ENCODE data around the gene GZMA. TPM values are rescaled to one million over a fixed set of nuclear protein-coding genes. Genes with fewer than 3 reads are reported as not detected.
"Not testable (repeated sequence)": the region's sequence is repeated elsewhere in the genome, so short reads cannot be mapped to it uniquely, and the experiment has no call there.

Gene GZMA
- total RNA-seq, 1 donor from 2014 or later, result 0.62 TPM

DNA sequence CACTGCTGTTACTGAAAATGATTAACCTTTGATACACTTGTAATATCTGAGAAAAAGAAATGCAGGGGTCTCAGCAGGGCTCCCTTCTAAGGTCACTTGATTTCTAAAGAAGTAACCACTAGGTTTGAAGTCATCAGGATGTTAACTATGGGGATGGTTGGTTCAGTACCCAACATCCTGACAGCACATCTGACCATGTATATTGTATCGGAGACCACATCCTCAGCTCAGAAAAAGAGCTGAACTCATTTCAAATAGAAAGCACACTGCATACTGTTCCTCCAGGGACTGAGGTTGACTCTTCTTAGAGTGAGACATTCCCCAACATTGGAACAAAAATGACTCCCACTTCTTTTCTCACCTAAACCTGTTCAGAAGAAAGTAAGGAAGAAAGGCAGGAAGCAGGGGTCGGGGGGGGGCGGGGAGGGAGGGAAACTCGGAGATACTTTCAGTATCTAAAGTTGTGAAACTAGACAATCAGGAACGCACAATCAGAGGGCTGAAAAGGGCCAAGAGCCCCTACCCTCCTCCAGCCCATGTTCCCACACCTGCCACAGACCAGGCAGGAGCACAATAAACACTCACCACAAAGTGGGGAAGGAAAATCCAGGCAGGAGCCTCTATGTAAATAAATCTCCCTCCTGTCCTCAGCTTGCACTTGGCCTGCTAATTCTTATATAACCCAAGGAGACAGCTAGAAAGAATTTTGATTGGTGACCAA is 730 bp upstream of the GZMA start:
- Mint-ChIP-seq H3K27me3 (ENCODE audit: unreplicated experiment) (peaks cover 5% of the 10 kb centered on the region), H3K4me1 (ENCODE audit: unreplicated experiment) (peaks cover 20% of the 10 kb centered on the region), H3K36me3 (ENCODE audit: low read depth, unreplicated experiment) (no peaks in the 10 kb centered on the region), H3K4me3 (ENCODE audit: unreplicated experiment) (no peak overlapping the region), H3K27ac (ENCODE audit: unreplicated experiment) (no peak overlapping the region), H3K9me3 (ENCODE audit: unreplicated experiment) (no peaks in the 10 kb centered on the region)
- TF ChIP-seq, protein P1, sequence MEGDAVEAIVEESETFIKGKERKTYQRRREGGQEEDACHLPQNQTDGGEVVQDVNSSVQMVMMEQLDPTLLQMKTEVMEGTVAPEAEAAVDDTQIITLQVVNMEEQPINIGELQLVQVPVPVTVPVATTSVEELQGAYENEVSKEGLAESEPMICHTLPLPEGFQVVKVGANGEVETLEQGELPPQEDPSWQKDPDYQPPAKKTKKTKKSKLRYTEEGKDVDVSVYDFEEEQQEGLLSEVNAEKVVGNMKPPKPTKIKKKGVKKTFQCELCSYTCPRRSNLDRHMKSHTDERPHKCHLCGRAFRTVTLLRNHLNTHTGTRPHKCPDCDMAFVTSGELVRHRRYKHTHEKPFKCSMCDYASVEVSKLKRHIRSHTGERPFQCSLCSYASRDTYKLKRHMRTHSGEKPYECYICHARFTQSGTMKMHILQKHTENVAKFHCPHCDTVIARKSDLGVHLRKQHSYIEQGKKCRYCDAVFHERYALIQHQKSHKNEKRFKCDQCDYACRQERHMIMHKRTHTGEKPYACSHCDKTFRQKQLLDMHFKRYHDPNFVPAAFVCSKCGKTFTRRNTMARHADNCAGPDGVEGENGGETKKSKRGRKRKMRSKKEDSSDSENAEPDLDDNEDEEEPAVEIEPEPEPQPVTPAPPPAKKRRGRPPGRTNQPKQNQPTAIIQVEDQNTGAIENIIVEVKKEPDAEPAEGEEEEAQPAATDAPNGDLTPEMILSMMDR (IDR thresholded peaks at IDR 0.05; ENCODE audit: unreplicated experiment), result no peak
- DNase-seq (ENCODE audit: low spot score), result no peak

DNA sequence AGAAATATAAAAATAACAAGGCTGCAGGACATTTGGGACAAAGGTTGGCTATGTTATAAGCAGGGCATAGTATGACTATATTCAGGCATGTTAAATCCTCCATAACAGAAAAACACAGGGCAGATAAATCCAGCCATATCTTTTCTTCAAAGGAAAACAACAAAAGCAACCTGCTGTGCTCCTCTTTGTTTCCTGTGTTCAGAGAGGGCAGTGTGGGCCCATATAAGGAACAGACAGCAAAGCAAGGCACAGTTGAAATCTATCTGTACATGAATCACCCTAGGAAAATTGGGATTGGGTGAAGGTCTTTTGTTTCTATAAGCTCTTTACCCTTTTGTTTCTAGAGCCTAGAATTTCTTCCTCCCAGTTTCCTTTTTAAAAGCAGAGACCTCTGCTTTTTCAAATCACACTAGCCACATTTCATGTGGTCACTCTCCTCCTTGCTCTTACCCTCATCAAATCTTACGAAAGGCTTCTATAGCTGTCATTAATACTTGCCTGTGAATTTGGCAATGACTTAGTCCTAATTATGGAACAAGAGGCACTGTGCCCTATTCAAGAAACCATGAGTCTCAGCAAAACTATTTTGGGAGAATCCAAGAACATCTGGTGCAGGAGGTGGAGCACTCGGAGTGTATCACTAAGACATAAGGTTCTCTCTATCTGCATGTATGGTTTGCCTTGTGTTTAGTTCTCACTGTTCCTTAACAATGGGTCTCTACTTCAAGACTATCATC is 1.8 kb downstream of the GZMA start:
- Mint-ChIP-seq H3K4me1 (ENCODE audit: unreplicated experiment) (peaks cover 20% of the 10 kb centered on the region), H3K27ac (ENCODE audit: unreplicated experiment) (no peak overlapping the region), H3K36me3 (ENCODE audit: low read depth, unreplicated experiment) (no peaks in the 10 kb centered on the region), H3K4me3 (ENCODE audit: unreplicated experiment) (no peak overlapping the region), H3K9me3 (ENCODE audit: unreplicated experiment) (no peaks in the 10 kb centered on the region), H3K27me3 (ENCODE audit: unreplicated experiment) (peaks cover 2% of the 10 kb centered on the region)
- no peak for DNase-seq (ENCODE audit: low spot score)
- TF ChIP-seq, protein P1 (IDR thresholded peaks at IDR 0.05; ENCODE audit: unreplicated experiment), result no peak

DNA sequence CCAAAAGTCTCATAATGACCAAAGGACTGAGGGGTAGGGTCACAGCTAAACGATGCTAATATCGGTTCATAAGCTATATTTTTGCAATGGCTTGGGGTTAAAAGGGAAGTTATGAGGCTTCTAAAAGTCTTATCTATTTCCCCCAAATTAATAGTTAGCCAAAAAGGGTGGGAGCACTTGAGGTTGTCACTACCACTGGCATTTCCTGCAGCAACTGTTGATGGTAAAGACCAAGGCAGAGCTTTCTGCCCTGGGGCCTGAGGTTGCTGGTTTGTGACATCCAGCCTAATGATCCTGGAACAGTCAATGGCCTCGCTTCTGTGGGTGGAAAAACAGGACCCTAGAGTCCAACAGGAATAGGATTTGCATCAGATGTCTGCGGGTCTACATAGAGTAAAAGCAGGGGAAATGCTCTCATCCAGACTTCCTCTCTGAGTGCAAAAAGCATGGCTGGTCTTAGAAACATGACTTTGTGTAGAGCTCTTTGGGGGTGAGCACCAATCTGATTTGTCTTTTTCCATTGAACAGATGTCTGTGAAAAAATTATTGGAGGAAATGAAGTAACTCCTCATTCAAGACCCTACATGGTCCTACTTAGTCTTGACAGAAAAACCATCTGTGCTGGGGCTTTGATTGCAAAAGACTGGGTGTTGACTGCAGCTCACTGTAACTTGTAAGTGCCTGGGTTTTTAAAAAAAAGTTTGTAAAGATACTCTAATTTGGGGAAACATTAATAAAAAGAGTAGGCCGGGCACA is 2.7 kb downstream of the GZMA start:
- peaks cover 25% of the 10 kb centered on the region for H3K4me1 Mint-ChIP-seq (ENCODE audit: unreplicated experiment)
- H3K36me3 Mint-ChIP-seq (ENCODE audit: low read depth, unreplicated experiment), result no peaks in the 10 kb centered on the region
- no peak overlapping the region for H3K4me3 Mint-ChIP-seq (ENCODE audit: unreplicated experiment)
- no peak overlapping the region for H3K27ac Mint-ChIP-seq (ENCODE audit: unreplicated experiment)
- no peak for DNase-seq (ENCODE audit: low spot score)
- no peaks in the 10 kb centered on the region for H3K9me3 Mint-ChIP-seq (ENCODE audit: unreplicated experiment)
- peaks cover 2% of the 10 kb centered on the region for H3K27me3 Mint-ChIP-seq (ENCODE audit: unreplicated experiment)
- TF ChIP-seq, protein P1 (IDR thresholded peaks at IDR 0.05; ENCODE audit: unreplicated experiment), result no peak

DNA sequence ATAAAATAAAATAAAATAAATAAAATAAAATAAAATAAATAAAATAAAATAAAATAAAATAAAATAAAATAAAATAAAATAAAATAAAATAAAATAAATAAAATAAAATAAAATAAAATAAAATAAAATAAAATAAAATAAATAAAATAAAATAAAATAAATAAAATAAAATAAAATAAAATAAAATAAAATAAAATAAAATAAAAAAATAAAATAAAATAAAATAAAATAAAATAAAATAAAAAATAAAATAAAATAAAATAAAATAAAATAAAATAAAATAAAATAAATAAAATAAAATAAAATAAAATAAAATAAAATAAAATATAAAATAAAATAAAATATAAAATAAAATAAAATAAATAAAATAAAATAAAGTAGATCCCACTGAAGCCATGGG is 3.5 kb downstream of the GZMA start:
- H3K4me3 Mint-ChIP-seq (ENCODE audit: unreplicated experiment); DNase-seq (ENCODE audit: low spot score); H3K27me3 Mint-ChIP-seq (ENCODE audit: unreplicated experiment); H3K27ac Mint-ChIP-seq (ENCODE audit: unreplicated experiment); H3K36me3 Mint-ChIP-seq (ENCODE audit: low read depth, unreplicated experiment); H3K9me3 Mint-ChIP-seq (ENCODE audit: unreplicated experiment): not testable (repeated sequence)
- peaks cover 31% of the 10 kb centered on the region for H3K4me1 Mint-ChIP-seq (ENCODE audit: unreplicated experiment)

DNA sequence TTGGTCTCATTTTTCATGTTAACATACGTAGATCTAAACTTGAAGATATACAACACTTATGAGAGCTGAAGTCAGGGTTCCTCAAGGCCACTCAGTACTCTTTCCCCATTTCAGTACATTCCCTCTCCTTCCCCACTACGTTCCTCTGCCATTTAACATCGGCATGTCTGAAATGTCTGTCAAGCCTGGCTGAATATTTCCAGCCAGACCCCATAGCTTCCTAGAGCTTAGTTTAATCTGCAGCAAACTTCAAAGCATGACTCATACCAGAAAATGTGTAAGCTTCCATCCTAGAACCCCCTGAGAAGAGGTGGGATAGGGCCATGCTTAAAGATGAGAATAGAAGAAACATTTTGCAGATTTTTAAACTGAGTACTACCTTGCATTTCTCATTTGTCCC is 6.2 kb downstream of the GZMA start:
- peaks cover 2% of the 10 kb centered on the region for H3K27me3 Mint-ChIP-seq (ENCODE audit: unreplicated experiment)
- peaks cover 26% of the 10 kb centered on the region for H3K4me1 Mint-ChIP-seq (ENCODE audit: unreplicated experiment)
- TF ChIP-seq, protein P1 (IDR thresholded peaks at IDR 0.05; ENCODE audit: unreplicated experiment), result no peak
- H3K36me3 Mint-ChIP-seq (ENCODE audit: low read depth, unreplicated experiment), result no peaks in the 10 kb centered on the region
- DNase-seq (ENCODE audit: low spot score), result no peak
- no peak overlapping the region for H3K27ac Mint-ChIP-seq (ENCODE audit: unreplicated experiment)
- H3K4me3 Mint-ChIP-seq (ENCODE audit: unreplicated experiment), result no peak overlapping the region
- H3K9me3 Mint-ChIP-seq (ENCODE audit: unreplicated experiment), result no peaks in the 10 kb centered on the region
